Loucy (cell line): ENCODE data around the gene CROCC2.

Experiments used
- H2AFZ ChIP-seq: fragments of 200-600 bp; sonication (generic); 2 replicates; pipeline ENCODE4 v1.6.0; 2016; ENCODE audit warnings: antibody characterized with exemption, mild to moderate bottlenecking, low read length, moderate library complexity
- H3F3A ChIP-seq: fragments of 200-600 bp; 2 replicates; pipeline ENCODE4 v1.6.0; 2016; ENCODE audit warnings: antibody characterized with exemption, low read depth, mild to moderate bottlenecking
- H3K27me3 ChIP-seq: fragments of 200-600 bp; sonication (generic); 2 replicates; pipeline ENCODE4 v1.6.1; 2014; ENCODE audit warnings: low read length, mild to moderate bottlenecking; ENCODE audit not compliant: insufficient read depth, poor library complexity, severe bottlenecking
- H3K36me3 ChIP-seq: fragments of 200-600 bp; sonication (generic); 2 replicates; pipeline ENCODE4 v1.6.1; 2016; ENCODE audit warnings: low read length; ENCODE audit not compliant: insufficient read depth
- H3K4me1 ChIP-seq: fragments of 200-600 bp; sonication (generic); 2 replicates; pipeline ENCODE4 v1.5.1; 2014; ENCODE audit warnings: low read length, mild to moderate bottlenecking; ENCODE audit not compliant: insufficient read depth, poor library complexity, severe bottlenecking
- H3K4me2 ChIP-seq: fragments of 200-600 bp; sonication (generic); 2 replicates; pipeline ENCODE4 v1.6.0; 2014; ENCODE audit warnings: antibody characterized with exemption, low read length, low read depth, mild to moderate bottlenecking; ENCODE audit not compliant: poor library complexity, severe bottlenecking
- H3K4me3 ChIP-seq: fragments of 200-600 bp; sonication (generic); 2 replicates; pipeline ENCODE4 v1.5.1; 2014; ENCODE audit warnings: low read length, mild to moderate bottlenecking, mixed read lengths; ENCODE audit not compliant: poor library complexity, severe bottlenecking
- H3K79me2 ChIP-seq: fragments of 200-600 bp; sonication (generic); 2 replicates; pipeline ENCODE4 v1.6.1; 2014; ENCODE audit warnings: low read length; ENCODE audit not compliant: insufficient read depth
- H3K9ac ChIP-seq: fragments of 200-600 bp; sonication (generic); 2 replicates; pipeline ENCODE4 v1.6.0; 2014; ENCODE audit warnings: mild to moderate bottlenecking, low read depth, low read length, moderate library complexity; ENCODE audit not compliant: poor library complexity, severe bottlenecking
- H3K9me2 ChIP-seq: fragments of 200-600 bp; sonication (generic); replicated peaks from 2 replicates; pipeline ENCODE4 v1.6.1; 2016; ENCODE audit warnings: low read depth, low read length, mixed read lengths
- H3K9me3 ChIP-seq: fragments of 200-600 bp; sonication (generic); 2 replicates; pipeline ENCODE4 v1.6.1; 2014; ENCODE audit warnings: mild to moderate bottlenecking, antibody characterized with exemption, low read length, low read depth; ENCODE audit not compliant: insufficient read depth
- H4K20me1 ChIP-seq: fragments of 200-600 bp; sonication (generic); 2 replicates; pipeline ENCODE4 v1.6.0; 2014; ENCODE audit warnings: antibody characterized with exemption, low read length, mild to moderate bottlenecking; ENCODE audit not compliant: insufficient read depth, poor library complexity, severe bottlenecking
- CTCF ChIP-seq: fragments of 200-600 bp; sonication (generic); conservative IDR thresholded peaks from 2 replicates; pipeline ENCODE4 v1.5.1; 2014; ENCODE audit warnings: mild to moderate bottlenecking, antibody characterized with exemption, low read length
- EZH2phosphoT487 ChIP-seq: fragments of 200-600 bp; IDR thresholded peaks from 2 replicates; pipeline ENCODE4 v1.6.1; 2018; ENCODE audit warnings: antibody characterized with exemption, mild to moderate bottlenecking, moderate library complexity, borderline replicate concordance

CROCC2 gene

GRCh38 chr2:241039416-241039815 lies 133.3 kb downstream of the CROCC2 start:
- H3K4me1 ChIP-seq: no peaks in the 10 kb centered on the region

GRCh38 chr2:241040081-241040803 lies 134.1 kb downstream of the CROCC2 start:
- Histone ChIP-seq H3K36me3 (no peaks in the 10 kb centered on the region), H2AFZ (no peak overlapping the region), H3K27me3 (no peaks in the 10 kb centered on the region), H3K4me2 (no peak overlapping the region), H3K79me2 (no peaks in the 10 kb centered on the region), H3K4me3 (no peak overlapping the region), H3K9ac (no peak overlapping the region), H3F3A (no peaks in the 10 kb centered on the region), H3K9me2 (no peaks in the 10 kb centered on the region), H3K4me1 (no peaks in the 10 kb centered on the region), H3K9me3 (no peaks in the 10 kb centered on the region), H4K20me1 (no peaks in the 10 kb centered on the region)
- TF ChIP-seq EZH2phosphoT487 (no peak), CTCF (no peak)

More at GRCh38 chr2:241039416-241039815, 133.3 kb downstream of the CROCC2 start:
- TF ChIP-seq EZH2phosphoT487 (no peak), CTCF (no peak)
- Histone ChIP-seq H3K27me3 (no peaks in the 10 kb centered on the region), H3K4me3 (no peak overlapping the region), H3F3A (no peaks in the 10 kb centered on the region), H4K20me1 (no peaks in the 10 kb centered on the region), H2AFZ (no peak overlapping the region), H3K4me2 (no peak overlapping the region), H3K79me2 (no peaks in the 10 kb centered on the region), H3K9ac (no peak overlapping the region), H3K9me2 (no peaks in the 10 kb centered on the region), H3K36me3 (no peaks in the 10 kb centered on the region), H3K9me3 (no peaks in the 10 kb centered on the region)

DNA sequence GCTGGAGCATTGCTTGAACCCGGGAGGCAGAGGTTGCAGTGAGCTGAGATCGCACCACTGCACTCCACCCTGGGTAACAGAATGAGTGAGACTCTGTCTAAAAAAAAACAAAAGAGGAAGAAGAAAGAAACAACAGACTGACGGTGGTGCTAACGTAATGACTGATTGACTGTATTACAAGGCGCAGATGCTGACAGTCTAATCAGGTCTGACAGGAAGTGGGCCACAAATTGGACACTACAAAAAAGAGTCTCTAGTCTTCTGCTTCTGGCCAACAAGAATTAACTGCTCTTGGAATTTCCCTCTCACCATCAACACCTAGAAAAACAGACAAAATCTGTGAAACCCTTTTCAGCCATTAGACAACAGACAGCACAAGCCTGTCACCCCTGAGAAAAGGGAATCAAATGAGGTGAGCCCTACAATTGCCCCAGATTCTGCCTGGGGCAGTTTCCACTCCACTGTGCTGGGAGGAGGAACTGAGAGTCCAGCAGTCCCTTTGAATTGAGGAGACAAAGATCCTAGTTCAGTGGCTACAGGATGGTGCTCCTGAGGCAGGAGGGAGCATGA lies 135.5 kb downstream of the CROCC2 start:
- H3K4me2 ChIP-seq: no peak overlapping the region
- H3K9me3 ChIP-seq: 0 out of 2 replicates have a peak, but pooled peaks cover 4% of the 10 kb centered on the region
- H3K36me3 ChIP-seq: no peaks in the 10 kb centered on the region
- H3K9ac ChIP-seq: no peak overlapping the region
- H3F3A ChIP-seq: no peaks in the 10 kb centered on the region
- H4K20me1 ChIP-seq: no peaks in the 10 kb centered on the region
- H3K79me2 ChIP-seq: no peaks in the 10 kb centered on the region
- H3K4me1 ChIP-seq: no peaks in the 10 kb centered on the region
- TF ChIP-seq CTCF: no peak
- TF ChIP-seq EZH2phosphoT487: no peak
- no peaks in the 10 kb centered on the region for H3K9me2 ChIP-seq
- H2AFZ ChIP-seq: no peak overlapping the region
- H3K4me3 ChIP-seq: no peak overlapping the region
- no peaks in the 10 kb centered on the region for H3K27me3 ChIP-seq
